Effector memory CD8-positive, alpha-beta T cell (primary cell): ENCODE results near the gene FRMPD2.
"Not testable (repeated sequence)": the region's sequence is repeated elsewhere in the genome, so short reads cannot be mapped to it uniquely, and the experiment has no call there.

Source experiments
- ATAC-seq: fragments of 150-1000 bp; cut with Tn5 transposase; replicated peaks from 2 replicates; pipeline ENCODE4 v1.10.0; 2021; ENCODE audit warnings: mild to moderate bottlenecking, moderate library complexity
- DNase-seq, 3 experiments: peaks; one replicate each; pipeline ENCODE4 v3.0.0; 2021
- H3K27ac Mint-ChIP-seq, 2 donors: one replicate each; pipeline ENCODE4 v1.8.0; 2022; ENCODE audit warnings: mild to moderate bottlenecking in 2 of 2, mixed read lengths in 2 of 2, moderate library complexity in 2 of 2
- H3K27me3 Mint-ChIP-seq, 2 donors: one replicate each; pipeline ENCODE4 v1.8.0; 2022; ENCODE audit warnings: mixed read lengths in 2 of 2
- H3K36me3 Mint-ChIP-seq: one replicate; pipeline ENCODE4 v1.8.0; 2022; ENCODE audit warnings: mild to moderate bottlenecking, moderate library complexity, mixed read lengths; ENCODE audit not compliant: insufficient read depth
- H3K4me1 Mint-ChIP-seq, 2 donors: one replicate each; pipeline ENCODE4 v1.8.0; 2022; ENCODE audit warnings: low read depth in 2 of 2, mixed read lengths in 2 of 2
- H3K4me3 Mint-ChIP-seq, 2 donors: one replicate each; pipeline ENCODE4 v1.8.0; 2022; ENCODE audit warnings: mild to moderate bottlenecking in 2 of 2, mixed read lengths in 2 of 2, moderate library complexity in 2 of 2
- H3K9me3 Mint-ChIP-seq, 2 donors: one replicate each; pipeline ENCODE4 v1.8.0; 2022; ENCODE audit warnings: mixed read lengths in 2 of 2

FRMPD2 gene

DNA sequence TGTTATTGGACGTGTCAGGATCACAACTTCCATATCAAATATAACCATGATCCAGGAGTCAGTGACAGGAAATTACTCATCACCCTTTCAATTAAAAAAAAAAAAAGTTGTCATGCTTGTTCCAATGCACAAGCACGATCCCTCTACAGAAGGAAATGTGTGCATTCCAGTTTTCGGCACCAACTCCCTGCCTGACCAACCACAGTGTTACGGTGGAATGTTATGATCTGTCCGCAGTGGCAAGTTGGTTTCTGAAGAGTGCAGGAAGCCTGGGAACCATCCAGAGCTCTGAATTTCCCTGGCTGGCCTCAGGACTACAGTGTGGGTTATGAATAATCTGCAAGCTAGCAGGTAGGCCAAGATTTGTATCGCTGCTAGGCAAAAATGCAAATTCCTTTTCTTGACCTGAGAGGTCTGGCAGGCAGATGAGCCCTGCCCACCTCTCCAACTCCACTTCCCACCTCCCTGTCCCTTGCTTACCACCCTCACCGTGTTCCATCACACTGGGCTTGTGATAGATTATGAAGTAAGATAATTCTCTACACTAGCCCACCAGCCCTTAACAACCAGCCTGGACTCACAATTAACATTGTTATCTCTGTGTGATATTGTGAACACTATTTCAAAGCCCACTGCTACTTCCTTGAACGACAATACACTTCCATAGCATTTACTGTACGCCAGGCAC, 20.4 kb downstream of the FRMPD2 start:
- H3K4me1 Mint-ChIP-seq, result no peaks in the 10 kb centered on the region
- no peaks in the 10 kb centered on the region for H3K36me3 Mint-ChIP-seq
- no peaks in the 10 kb centered on the region for H3K9me3 Mint-ChIP-seq
- no peak overlapping the region for H3K27ac Mint-ChIP-seq
- ATAC-seq (no peak), DNase-seq (no peak)
- H3K4me3 Mint-ChIP-seq, result no peak overlapping the region
- peaks cover 18 to 52% of the 10 kb centered on the region in 2 donors for H3K27me3 Mint-ChIP-seq

- peaks cover 8 to 39% of the 10 kb centered on the region in 2 donors for H3K27me3 Mint-ChIP-seq
- H3K4me3 Mint-ChIP-seq, result no peak overlapping the region
Observed at GRCh38 chr10:48252354-48252650, 22.2 kb downstream of the FRMPD2 start.

GRCh38 chr10:48251525-48252353, 22.8 kb downstream of the FRMPD2 start:
- peaks cover 8 to 39% of the 10 kb centered on the region in 2 donors for H3K27me3 Mint-ChIP-seq
- H3K4me3 Mint-ChIP-seq, result no peak overlapping the region
- no peaks in the 10 kb centered on the region for H3K36me3 Mint-ChIP-seq
- DNase-seq (no peak), ATAC-seq (no peak)
- H3K4me1 Mint-ChIP-seq, result no peaks in the 10 kb centered on the region
- H3K9me3 Mint-ChIP-seq, result no peaks in the 10 kb centered on the region
- no peak overlapping the region for H3K27ac Mint-ChIP-seq

More at GRCh38 chr10:48252354-48252650, 22.2 kb downstream of the FRMPD2 start:
- Mint-ChIP-seq H3K9me3 (no peaks in the 10 kb centered on the region), H3K36me3 (no peaks in the 10 kb centered on the region), H3K27ac (no peak overlapping the region), H3K4me1 (no peaks in the 10 kb centered on the region)
- DNase-seq (no peak), ATAC-seq (no peak)

DNA sequence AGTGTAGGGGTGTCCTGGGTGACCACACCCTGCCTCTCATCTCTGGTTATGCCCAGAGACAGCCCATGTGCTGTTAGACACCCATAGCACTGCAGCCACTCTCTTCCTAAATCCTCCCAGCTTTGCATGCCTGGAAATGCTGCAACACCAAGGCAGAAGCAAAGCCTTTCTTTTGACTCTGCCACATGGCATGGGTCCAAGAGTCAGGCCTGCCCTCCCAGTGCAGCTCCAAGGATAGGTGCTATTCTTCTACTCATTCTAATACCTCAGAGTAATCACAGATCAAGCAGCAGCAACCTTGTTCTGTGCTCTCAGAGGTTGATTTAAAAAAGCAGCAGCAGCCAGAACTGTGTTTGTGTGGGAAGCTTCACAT, 23.4 kb downstream of the FRMPD2 start:
- Mint-ChIP-seq H3K4me1 (no peaks in the 10 kb centered on the region), H3K9me3 (no peaks in the 10 kb centered on the region), H3K27me3 (peaks cover 8 to 39% of the 10 kb centered on the region in 2 donors), H3K4me3 (no peak overlapping the region), H3K36me3 (no peaks in the 10 kb centered on the region), H3K27ac (no peak overlapping the region)
- no peak for DNase-seq
- no peak for ATAC-seq

- Mint-ChIP-seq H3K36me3 (no peaks in the 10 kb centered on the region), H3K27me3 (peaks cover 0 to 27% of the 10 kb centered on the region in 2 donors), H3K4me3 (no peak overlapping the region), H3K9me3 (no peaks in the 10 kb centered on the region), H3K27ac (no peak overlapping the region), H3K4me1 (no peaks in the 10 kb centered on the region)
- DNase-seq (no peak), ATAC-seq (no peak)
Observed at GRCh38 chr10:48249763-48250351, 24.6 kb downstream of the FRMPD2 start.

- H3K36me3 Mint-ChIP-seq, result no peaks in the 10 kb centered on the region
- H3K27ac Mint-ChIP-seq, result no peak overlapping the region
- ATAC-seq (no peak), DNase-seq (no peak)
- H3K9me3 Mint-ChIP-seq, result no peaks in the 10 kb centered on the region
- H3K4me1 Mint-ChIP-seq, result no peaks in the 10 kb centered on the region
- no peak overlapping the region for H3K4me3 Mint-ChIP-seq
- H3K27me3 Mint-ChIP-seq, result peaks cover 0 to 21% of the 10 kb centered on the region in 2 donors
Observed at GRCh38 chr10:48249004-48249762, 25.3 kb downstream of the FRMPD2 start.

DNA sequence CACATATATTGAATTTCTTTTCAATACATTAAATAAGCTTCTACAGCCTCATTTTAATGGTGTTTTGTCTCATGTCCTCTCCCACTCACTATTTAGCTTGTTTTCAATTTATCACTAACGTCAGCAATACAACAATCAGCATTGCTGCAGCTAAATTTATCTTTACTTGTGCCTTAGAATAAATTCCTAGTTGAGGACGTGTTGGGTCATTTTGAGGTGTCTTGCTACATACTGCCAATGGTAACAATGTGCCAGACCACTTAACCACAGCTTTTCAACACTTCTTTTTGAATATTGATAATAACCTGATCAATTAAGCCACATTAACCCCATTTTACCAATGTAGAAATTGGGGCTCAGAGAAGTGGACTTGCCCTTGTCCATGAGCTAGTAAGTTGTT, 26.0 kb downstream of the FRMPD2 start:
- ATAC-seq, result no peak
- no peaks in the 10 kb centered on the region for H3K4me1 Mint-ChIP-seq
- no peaks in the 10 kb centered on the region for H3K36me3 Mint-ChIP-seq

DNA sequence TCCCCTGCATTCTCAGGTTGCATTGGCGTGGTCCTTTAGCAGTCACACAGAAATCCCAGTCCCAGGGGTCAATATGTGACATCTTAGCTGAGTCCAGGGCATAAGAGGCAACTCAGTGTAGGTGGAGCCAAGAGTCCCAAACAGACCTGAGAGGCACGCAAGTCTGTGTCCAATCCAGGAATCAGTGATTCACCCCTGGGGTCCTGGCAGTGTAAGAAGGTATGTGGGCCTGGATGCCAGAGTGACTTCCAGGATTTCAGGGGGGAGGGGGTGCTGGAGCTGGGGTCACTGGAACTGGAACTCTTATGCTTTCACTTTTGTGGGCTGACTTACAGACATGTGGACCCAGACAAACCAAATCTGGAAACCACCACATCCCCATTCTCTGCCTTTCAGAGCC, 26.8 kb downstream of the FRMPD2 start:
- Mint-ChIP-seq H3K4me1 (no peaks in the 10 kb centered on the region), H3K36me3 (no peaks in the 10 kb centered on the region), H3K27me3 (peaks cover 0 to 28% of the 10 kb centered on the region in 2 donors), H3K4me3 (no peak overlapping the region), H3K9me3 (no peaks in the 10 kb centered on the region), H3K27ac (no peak overlapping the region)
- no peak for ATAC-seq
- no peak for DNase-seq

More for the DNA sequence above, 26.0 kb downstream of the FRMPD2 start:
- Mint-ChIP-seq H3K4me3 (no peak overlapping the region), H3K27me3 (peaks cover 0 to 20% of the 10 kb centered on the region in 2 donors), H3K27ac (no peak overlapping the region), H3K9me3 (no peaks in the 10 kb centered on the region)
- DNase-seq, result no peak

- no peak for DNase-seq
- Mint-ChIP-seq H3K4me1 (no peaks in the 10 kb centered on the region), H3K4me3 (no peak overlapping the region), H3K36me3 (no peaks in the 10 kb centered on the region), H3K27ac (no peak overlapping the region), H3K27me3 (peaks cover under 1 to 27% of the 10 kb centered on the region in 2 donors), H3K9me3 (no peaks in the 10 kb centered on the region)
- no peak for ATAC-seq
Observed at GRCh38 chr10:48246501-48246900, 28.0 kb downstream of the FRMPD2 start.

DNA sequence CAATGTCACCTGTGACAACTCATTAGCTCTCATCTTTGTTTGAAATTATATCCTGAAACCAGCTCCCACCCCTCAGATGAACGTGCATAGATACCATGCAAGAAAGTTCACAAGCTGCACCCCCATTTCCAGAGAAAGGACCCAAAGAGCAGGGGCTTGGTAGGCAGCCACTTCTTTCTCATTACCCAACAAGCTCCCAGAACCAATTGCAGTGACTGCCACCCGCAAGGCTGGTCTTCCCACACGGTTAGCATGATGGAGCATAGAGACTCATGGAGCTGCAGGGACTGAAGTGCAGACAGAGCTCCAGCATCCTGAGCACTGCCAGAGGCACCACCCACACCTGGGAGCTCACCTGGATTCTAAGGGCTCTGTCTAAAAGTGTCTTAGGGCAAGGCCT, 28.5 kb downstream of the FRMPD2 start:
- no peak for DNase-seq
- Mint-ChIP-seq H3K9me3 (no peaks in the 10 kb centered on the region), H3K4me3 (no peak overlapping the region), H3K36me3 (no peaks in the 10 kb centered on the region), H3K4me1 (no peaks in the 10 kb centered on the region), H3K27ac (no peak overlapping the region), H3K27me3 (peaks cover 6 to 22% of the 10 kb centered on the region in 2 donors)
- no peak for ATAC-seq

DNA sequence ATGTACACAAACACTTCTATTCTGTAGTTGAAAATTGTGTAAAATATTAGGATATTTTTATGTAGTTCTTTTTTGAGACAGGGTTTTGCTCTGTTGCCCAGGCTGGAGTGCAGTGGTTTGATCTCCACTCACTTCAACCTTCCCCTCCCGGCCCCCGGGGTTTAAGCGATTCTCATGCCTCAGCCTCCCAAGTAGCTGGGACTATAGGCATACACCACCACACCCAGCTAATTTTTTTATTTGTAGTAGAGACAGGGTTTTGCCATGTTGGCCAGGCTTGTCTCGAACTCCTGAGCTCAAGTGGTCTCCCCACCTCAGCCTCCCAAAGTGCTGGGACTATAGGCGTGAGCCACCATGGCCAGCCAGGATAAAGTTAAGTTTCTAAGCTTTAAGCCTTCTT, 30.6 kb downstream of the FRMPD2 start:
- ATAC-seq, H3K4me3 Mint-ChIP-seq, DNase-seq, H3K4me1 Mint-ChIP-seq, H3K9me3 Mint-ChIP-seq, H3K36me3 Mint-ChIP-seq, H3K27ac Mint-ChIP-seq: not testable (repeated sequence)
- H3K27me3 Mint-ChIP-seq, result peaks cover 12 to 17% of the 10 kb centered on the region in 2 donors

DNA sequence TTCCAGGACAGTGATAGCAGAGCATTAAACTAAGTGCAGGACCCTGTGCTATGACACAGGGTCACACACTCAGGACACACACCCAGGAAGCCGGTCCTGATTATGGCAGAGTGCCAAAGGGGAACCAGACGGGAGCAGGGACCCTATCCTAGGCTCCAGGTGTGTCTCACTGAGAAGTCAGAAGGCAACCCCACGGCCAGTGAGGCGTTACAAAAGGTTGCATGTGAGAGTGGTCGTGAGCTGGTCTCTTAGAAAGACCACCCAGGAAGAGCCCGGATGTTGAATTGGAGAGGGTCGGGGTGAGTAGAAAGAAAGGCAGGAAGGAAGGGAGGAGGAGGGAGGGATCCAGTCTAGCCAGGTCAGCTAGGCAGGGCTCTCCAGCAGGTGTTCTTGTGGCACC, 31.0 kb downstream of the FRMPD2 start:
- Mint-ChIP-seq H3K9me3 (no peaks in the 10 kb centered on the region), H3K4me1 (no peaks in the 10 kb centered on the region), H3K36me3 (no peaks in the 10 kb centered on the region), H3K27ac (no peak overlapping the region), H3K27me3 (peaks cover 12 to 17% of the 10 kb centered on the region in 2 donors), H3K4me3 (no peak overlapping the region)
- ATAC-seq (no peak), DNase-seq (no peak)

DNA sequence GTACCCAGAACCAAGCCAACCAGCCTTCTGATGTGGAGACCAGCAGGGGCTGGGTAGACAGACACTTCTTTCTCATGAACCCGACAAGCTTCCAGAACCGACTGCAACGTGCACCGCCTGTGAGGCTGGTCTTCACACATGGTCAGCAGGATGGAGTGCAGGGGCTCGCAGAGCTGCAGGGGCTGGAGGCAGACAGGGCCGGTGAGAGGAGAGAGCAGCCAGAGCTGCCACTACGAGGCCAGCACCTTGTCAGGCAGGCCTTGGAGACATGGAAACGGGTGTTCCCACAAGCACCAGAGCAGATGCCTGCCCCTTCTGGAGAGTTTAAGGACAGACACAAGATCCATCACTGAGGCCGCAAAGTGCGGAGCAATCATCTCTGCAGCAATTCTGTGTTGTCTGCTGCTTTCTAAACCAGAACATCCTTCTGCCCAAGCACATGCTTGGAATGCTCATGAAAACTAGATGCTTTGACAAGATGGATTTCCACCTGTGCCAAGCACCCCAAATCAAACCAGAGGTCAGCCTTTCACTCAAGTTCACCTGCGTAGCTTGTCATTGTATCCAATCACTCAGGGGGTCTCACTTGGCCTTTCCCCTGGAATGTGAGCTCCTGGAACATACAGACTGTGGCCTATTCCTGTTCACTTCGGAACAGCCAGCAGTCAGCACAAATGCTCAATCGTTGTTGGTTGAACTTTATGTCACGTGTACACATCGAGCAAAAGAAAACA, 32.2 kb downstream of the FRMPD2 start:
- Mint-ChIP-seq H3K27ac (no peak overlapping the region), H3K4me1 (no peaks in the 10 kb centered on the region), H3K36me3 (no peaks in the 10 kb centered on the region), H3K9me3 (no peaks in the 10 kb centered on the region), H3K27me3 (peaks cover 12 to 17% of the 10 kb centered on the region in 2 donors), H3K4me3 (no peak overlapping the region)
- ATAC-seq (no peak), DNase-seq (no peak)
